Keratinocyte (primary cell): Measurements from ENCODE around the gene IQCE.

Experiments used
- CTCF ChIP-seq, 3 experiments: IDR thresholded peaks in 1 of 3; conservative IDR thresholded peaks in 1 of 3; optimal IDR thresholded peaks in 1 of 3; 2 replicates in 2 of 3; 3 replicates in 1 of 3; pipeline versions ENCODE3 to v1.5.1; 2011; ENCODE audit warnings: low read length in 3 of 3, mild to moderate bottlenecking in 3 of 3, moderate library complexity in 2 of 3, control low read depth in 1 of 3, inconsistent platforms in 1 of 3; ENCODE audit not compliant: insufficient read depth in 2 of 3; ENCODE audit errors: extremely low read depth in 1 of 3
- EZH2 ChIP-seq: IDR thresholded peaks from one replicate; pipeline ENCODE4 v1.6.1; 2012; ENCODE audit warnings: inconsistent platforms, mild to moderate bottlenecking, low read length, moderate library complexity

DNA sequence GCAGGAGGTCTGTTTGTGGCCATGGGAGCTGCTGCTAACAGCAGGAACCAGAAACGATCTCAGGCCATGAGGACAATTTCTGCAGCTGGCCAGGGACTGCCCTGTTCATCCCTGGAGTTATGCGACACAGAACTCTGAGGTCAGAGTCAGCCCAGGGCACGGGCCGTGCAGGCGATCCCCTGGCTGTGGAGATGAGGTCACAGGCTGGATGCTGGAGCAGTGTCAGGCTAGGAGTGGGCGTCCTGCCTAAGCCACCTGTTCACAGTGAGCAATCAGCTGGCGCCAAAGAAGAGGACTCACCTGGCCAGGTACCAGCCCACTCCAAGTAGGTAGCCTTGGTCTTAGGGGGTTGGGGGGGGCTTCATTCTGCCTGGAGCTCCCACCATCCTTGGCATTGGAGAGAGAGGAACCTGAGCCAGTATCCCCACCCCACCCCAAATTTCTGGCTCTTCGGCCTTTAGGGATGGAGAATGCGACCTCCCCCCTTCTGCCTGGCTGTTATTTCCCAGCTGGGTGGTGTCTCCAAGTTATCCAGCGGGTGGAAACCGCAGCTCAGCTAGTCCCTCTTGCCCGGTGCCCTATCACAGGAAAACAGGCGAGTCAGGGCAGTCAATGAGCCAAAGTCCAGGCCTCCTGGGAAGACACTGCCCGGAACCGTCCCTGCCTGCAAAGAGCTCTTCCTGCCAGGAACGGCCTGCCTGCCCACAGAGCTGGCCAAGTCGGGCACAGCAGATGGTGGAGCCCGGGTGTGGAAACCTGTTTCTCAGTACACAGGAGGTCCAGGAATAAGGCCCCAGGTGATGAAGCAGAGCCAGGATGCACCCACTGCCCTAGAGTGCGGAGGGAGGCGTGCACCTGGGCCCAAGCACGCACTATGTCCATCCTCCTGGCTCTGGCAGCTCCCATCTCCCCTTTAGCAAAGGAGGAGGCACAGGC lies 71.2 kb downstream of the IQCE start:
- no peak for TF ChIP-seq CTCF (optimal IDR thresholded peaks at IDR 0.05 in 1 of 3, IDR thresholded peaks at IDR 0.05 in 1 of 3, conservative IDR thresholded peaks at IDR 0.05 in 1 of 3; ENCODE audit: extremely low read depth in 1 of 3, insufficient read depth in 2 of 3, low read length in 3 of 3)
- no peak for TF ChIP-seq EZH2
